ENCODE data around the gene PLOD2. TPM values are rescaled to one million over a fixed set of nuclear protein-coding genes. Genes with fewer than 3 reads are reported as not detected.

PLOD2 gene
- total RNA-seq, 4 donors from 2014 or later, result 17.2 to 27.6 (median 19.5) TPM

GRCh38 chr3:146160321-146160963, 542 bp downstream of the PLOD2 start:
- peak; percentile 29 to 63 for DNase-seq (ENCODE audit: low spot score in 2 of 2)
- WGBS, 2 donors, result 0 to 1% methylated on average over 34 to 35 of the region's 35 CpGs
- peak overlapping the region; percentile 85 to 96 (median 92) for H3K27ac ChIP-seq
- TF ChIP-seq EP300 (IDR thresholded peaks at IDR 0.05) (no peak), POLR2A (IDR thresholded peaks at IDR 0.05) (no peak), CTCF (IDR thresholded peaks at IDR 0.05) (peak in 4 of 5 experiments; percentile 5 to 46 (median 42))
- H3K36me3 ChIP-seq, result no peaks in the 10 kb centered on the region
- H3K4me3 ChIP-seq, result peak overlapping the region; percentile 71 to 81 (median 76)
- no peaks in the 10 kb centered on the region for H3K27me3 ChIP-seq
- peaks cover 0 to 54% (median 3%) of the 10 kb centered on the region in 4 donors for H3K4me1 ChIP-seq
- H3K9me3 ChIP-seq, result no peaks in the 10 kb centered on the region

- peak overlapping the region; percentile 85 to 96 (median 92) for H3K27ac ChIP-seq
- H3K4me1 ChIP-seq, result peaks cover 0 to 52% (median 3%) of the 10 kb centered on the region in 4 donors
- no peaks in the 10 kb centered on the region for H3K27me3 ChIP-seq
- no peaks in the 10 kb centered on the region for H3K36me3 ChIP-seq
- WGBS, 2 donors, result 4 to 5% methylated on average over 7 of the region's 7 CpGs
- H3K4me3 ChIP-seq, result peak overlapping the region; percentile 71 to 81 (median 76)
- TF ChIP-seq POLR2A (IDR thresholded peaks at IDR 0.05) (no peak), CTCF (IDR thresholded peaks at IDR 0.05) (peak in 1 of 5 experiments; percentile 31)
- no peak for DNase-seq (ENCODE audit: low spot score in 2 of 2)
- H3K9me3 ChIP-seq, result no peaks in the 10 kb centered on the region
Measured at GRCh38 chr3:146159616-146160320, 1.2 kb downstream of the PLOD2 start.

- peaks cover 0 to 52% (median 5%) of the 10 kb centered on the region in 4 donors for H3K4me1 ChIP-seq
- no peaks in the 10 kb centered on the region for H3K36me3 ChIP-seq
- WGBS, 2 donors, result 67 to 77% methylated on average over 4 of the region's 4 CpGs
- DNase-seq (ENCODE audit: low spot score in 2 of 2), result no peak
- peak overlapping the region; percentile 85 to 96 (median 92) for H3K27ac ChIP-seq
- peak overlapping the region in 1 of 4 donors; percentile 73 for H3K4me3 ChIP-seq
- TF ChIP-seq CTCF (IDR thresholded peaks at IDR 0.05) (no peak), EP300 (IDR thresholded peaks at IDR 0.05) (no peak), POLR2A (IDR thresholded peaks at IDR 0.05) (no peak)
- no peaks in the 10 kb centered on the region for H3K9me3 ChIP-seq
- H3K27me3 ChIP-seq, result no peaks in the 10 kb centered on the region
Measured at GRCh38 chr3:146159037-146159436, 1.9 kb downstream of the PLOD2 start.

GRCh38 chr3:146157325-146158060, 3.5 kb downstream of the PLOD2 start:
- H3K27ac ChIP-seq, result peak overlapping the region in 3 of 4 donors; percentile 54 to 96 (median 96)
- no peak for DNase-seq (ENCODE audit: low spot score in 2 of 2)
- no peaks in the 10 kb centered on the region for H3K27me3 ChIP-seq
- H3K9me3 ChIP-seq, result no peaks in the 10 kb centered on the region
- H3K36me3 ChIP-seq, result no peaks in the 10 kb centered on the region
- no peak overlapping the region for H3K4me3 ChIP-seq
- TF ChIP-seq POLR2A (IDR thresholded peaks at IDR 0.05) (no peak), CTCF (IDR thresholded peaks at IDR 0.05) (no peak), EP300 (IDR thresholded peaks at IDR 0.05) (no peak)
- H3K4me1 ChIP-seq, result peaks cover 0 to 64% (median 6%) of the 10 kb centered on the region in 4 donors
- 65 to 68% methylated on average over 2 of the region's 2 CpGs for WGBS, 2 donors

Measured in tibial nerve (tissue), 4 donors.